Activated naive CD4-positive, alpha-beta T cell treated with anti-CD3 and anti-CD28 coated beads, Interleukin-2, amount 10 ng/mL, durations not matched to agents 7 days and 5 days (primary cell): ENCODE measurements around the gene RAB13.

ENCODE experiments used
- CTCF ChIA-PET: fragments of 350-600 bp; sonication (Branson Sonifier 250); formaldehyde crosslinking; loops from one replicate; lab custom pipeline; 2021; ENCODE audit warnings: antibody characterized with exemption; lab: Charles Lee
- DNase-seq: peaks from one replicate; pipeline ENCODE4 v3.0.0-alpha.2; 2020
- H3K27ac Mint-ChIP-seq: one replicate; pipeline ENCODE4 v1.8.0; 2021; ENCODE audit warnings: mild to moderate bottlenecking, moderate library complexity, mixed read lengths
- H3K27me3 Mint-ChIP-seq: one replicate; pipeline ENCODE4 v1.8.0; 2021; ENCODE audit warnings: mild to moderate bottlenecking, mixed read lengths
- H3K36me3 Mint-ChIP-seq: one replicate; pipeline ENCODE4 v1.8.0; 2021; ENCODE audit warnings: mixed read lengths
- H3K4me1 Mint-ChIP-seq: one replicate; pipeline ENCODE4 v1.8.0; 2021; ENCODE audit warnings: mixed read lengths
- H3K4me3 Mint-ChIP-seq: one replicate; pipeline ENCODE4 v1.8.0; 2021; ENCODE audit warnings: mild to moderate bottlenecking, moderate library complexity, mixed read lengths
- H3K9me3 Mint-ChIP-seq: one replicate; pipeline ENCODE4 v1.8.0; 2021; ENCODE audit warnings: mixed read lengths

Gene RAB13

DNA sequence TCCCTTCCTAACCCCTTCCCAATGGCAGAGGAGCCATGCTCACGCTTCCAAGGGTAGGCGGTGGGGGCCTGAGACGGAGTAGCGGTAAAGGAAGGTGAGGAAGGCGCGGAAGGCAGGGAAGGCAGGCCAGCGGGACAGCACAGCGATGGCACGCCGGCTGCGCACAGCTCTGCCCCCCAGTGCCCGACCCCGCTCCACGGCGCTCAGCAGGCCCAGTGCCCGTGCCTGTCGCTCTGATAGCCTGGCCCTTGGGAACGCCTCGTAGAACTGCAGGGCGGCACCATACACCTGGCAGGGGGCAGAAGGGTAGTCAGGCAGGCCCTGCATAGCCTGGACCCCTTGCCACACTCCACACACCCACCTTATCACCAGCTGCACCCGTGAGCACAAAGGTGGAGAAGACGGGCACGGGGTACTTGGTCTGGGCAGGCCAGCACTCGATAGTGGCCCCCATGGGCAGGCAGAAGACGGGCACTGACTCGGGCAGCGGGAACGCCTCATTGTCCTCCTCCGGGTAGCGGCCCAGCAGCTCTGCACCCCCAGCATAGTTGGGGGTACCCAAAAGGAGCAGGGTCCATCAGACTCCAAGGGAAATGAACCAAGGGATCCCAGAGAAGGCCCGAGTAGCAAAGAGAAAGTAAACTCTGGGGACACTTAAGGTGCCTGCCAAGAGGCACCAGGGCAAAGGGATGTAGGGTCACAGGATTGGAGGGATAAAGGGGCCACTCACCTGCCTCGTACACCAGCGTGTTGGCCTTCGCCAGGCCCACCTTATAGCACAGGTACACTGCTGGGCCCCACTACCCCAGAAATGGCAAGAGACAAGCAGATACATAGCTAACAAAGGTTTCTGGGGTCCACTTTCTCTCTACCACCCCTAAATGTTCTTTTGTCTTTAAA, 44.1 kb downstream of the RAB13 start:
- DNase-seq, result no peak
- Mint-ChIP-seq H3K9me3 (no peaks in the 10 kb centered on the region), H3K4me3 (no peak overlapping the region), H3K4me1 (peaks cover 42% of the 10 kb centered on the region), H3K27ac (peak overlapping the region; percentile 45), H3K27me3 (peaks cover 4% of the 10 kb centered on the region), H3K36me3 (peaks cover 66% of the 10 kb centered on the region)
- CTCF ChIA-PET, result no interaction called here

- Mint-ChIP-seq H3K9me3 (no peaks in the 10 kb centered on the region), H3K27me3 (peaks cover 4% of the 10 kb centered on the region), H3K27ac (peak overlapping the region; percentile 66), H3K36me3 (peaks cover 75% of the 10 kb centered on the region), H3K4me3 (no peak overlapping the region), H3K4me1 (peaks cover 37% of the 10 kb centered on the region)
- DNase-seq, result no peak
- CTCF ChIA-PET, result no interaction called here
Measured at GRCh38 chr1:153940756-153941155, 45.4 kb downstream of the RAB13 start.

DNA sequence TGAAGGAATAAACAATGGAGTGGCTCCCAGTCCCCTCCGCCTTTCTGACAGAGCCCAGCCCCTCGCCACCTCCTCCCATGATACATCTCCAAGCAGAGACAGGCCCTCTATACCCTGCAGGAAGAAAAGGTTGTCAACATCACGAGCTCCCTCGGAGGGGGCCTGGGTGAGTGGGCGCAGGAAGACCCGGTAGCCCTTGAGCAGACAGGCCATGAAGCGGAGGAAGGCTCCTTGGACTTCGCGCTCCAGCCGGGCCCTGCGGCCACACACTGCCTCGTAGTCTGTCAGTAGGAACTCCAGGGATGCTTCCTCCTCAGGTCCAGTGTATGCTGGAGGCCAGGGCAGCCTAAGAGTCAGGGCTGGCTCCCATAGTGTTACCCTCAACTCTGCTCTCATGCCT, 46.7 kb downstream of the RAB13 start:
- no peak overlapping the region for H3K4me3 Mint-ChIP-seq
- no peaks in the 10 kb centered on the region for H3K27me3 Mint-ChIP-seq
- peaks cover 78% of the 10 kb centered on the region for H3K36me3 Mint-ChIP-seq
- peaks cover 33% of the 10 kb centered on the region for H3K4me1 Mint-ChIP-seq
- H3K9me3 Mint-ChIP-seq, result no peaks in the 10 kb centered on the region
- CTCF ChIA-PET, result interaction anchor here (1.1 to 1.3 kb wide), 2 partner anchors 15 to 17 kb away, joined by 3 read pairs; partner anchors contain the start of gene GATAD2B
- peak; percentile 11 for DNase-seq
- no peak overlapping the region for H3K27ac Mint-ChIP-seq

DNA sequence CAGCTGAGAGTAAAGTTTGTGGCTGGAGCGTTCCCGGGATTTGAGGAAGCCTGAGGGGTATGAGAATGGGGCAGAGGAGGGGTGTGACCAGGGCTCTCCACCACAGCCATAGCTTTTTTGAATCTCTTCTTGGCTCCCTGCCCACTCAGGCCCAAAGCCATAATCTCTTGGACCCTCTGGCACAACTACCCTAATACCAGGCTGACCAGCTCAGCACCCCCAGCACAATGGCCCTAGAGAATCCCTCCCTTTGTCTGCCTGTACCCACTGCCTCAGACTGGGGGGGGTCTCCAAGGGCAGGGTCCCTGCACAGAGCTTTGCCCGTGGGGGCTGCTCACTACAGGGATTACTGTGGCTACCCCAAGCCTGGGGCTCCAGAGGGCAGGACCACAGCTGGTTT, 47.1 kb downstream of the RAB13 start:
- CTCF ChIA-PET, result interaction anchor here (1.1 kb wide), 1 partner anchor 15 kb away, joined by 3 read pairs; no protein-coding TSS in a partner anchor
- Mint-ChIP-seq H3K36me3 (peaks cover 78% of the 10 kb centered on the region), H3K27me3 (no peaks in the 10 kb centered on the region), H3K9me3 (no peaks in the 10 kb centered on the region), H3K4me1 (peaks cover 28% of the 10 kb centered on the region), H3K4me3 (no peak overlapping the region), H3K27ac (no peak overlapping the region)
- DNase-seq, result peak; percentile 16

DNA sequence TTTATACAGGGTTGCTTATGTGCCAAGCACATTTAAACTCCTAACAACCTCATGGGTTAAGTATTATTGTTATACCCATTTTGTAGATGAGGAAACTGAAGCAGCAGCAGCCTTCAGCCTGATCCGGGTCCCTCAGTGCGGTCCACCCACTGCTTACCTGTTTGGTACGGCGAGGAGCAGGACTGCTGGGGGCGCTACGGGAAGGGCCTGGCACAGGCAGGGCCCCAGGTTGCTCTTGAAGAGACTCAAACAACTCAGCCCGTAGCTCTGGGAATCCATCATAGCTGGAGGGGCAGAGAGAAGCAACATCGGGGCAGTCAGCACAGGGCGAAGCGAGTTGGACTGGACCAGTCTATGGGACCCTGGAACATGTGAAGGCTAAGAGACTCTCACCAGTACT, 48.8 kb downstream of the RAB13 start:
- CTCF ChIA-PET, result no interaction called here
- peaks cover 11% of the 10 kb centered on the region for H3K4me1 Mint-ChIP-seq
- no peak overlapping the region for H3K27ac Mint-ChIP-seq
- H3K36me3 Mint-ChIP-seq, result peaks cover 76% of the 10 kb centered on the region
- DNase-seq, result peak; percentile 14
- no peaks in the 10 kb centered on the region for H3K27me3 Mint-ChIP-seq
- no peaks in the 10 kb centered on the region for H3K9me3 Mint-ChIP-seq
- no peak overlapping the region for H3K4me3 Mint-ChIP-seq

- peak; percentile 8 for DNase-seq
- peaks cover 6% of the 10 kb centered on the region for H3K4me1 Mint-ChIP-seq
- H3K27ac Mint-ChIP-seq, result peak overlapping the region; percentile 11
- no peak overlapping the region for H3K4me3 Mint-ChIP-seq
- H3K9me3 Mint-ChIP-seq, result no peaks in the 10 kb centered on the region
- H3K36me3 Mint-ChIP-seq, result peaks cover 71% of the 10 kb centered on the region
- no peaks in the 10 kb centered on the region for H3K27me3 Mint-ChIP-seq
- CTCF ChIA-PET, result no interaction called here
Measured at GRCh38 chr1:153936011-153936802, 49.9 kb downstream of the RAB13 start.

- Mint-ChIP-seq H3K27ac (peak overlapping the region; percentile 37), H3K9me3 (no peaks in the 10 kb centered on the region), H3K27me3 (no peaks in the 10 kb centered on the region), H3K36me3 (peaks cover 71% of the 10 kb centered on the region), H3K4me3 (no peak overlapping the region), H3K4me1 (no peaks in the 10 kb centered on the region)
- CTCF ChIA-PET, result no interaction called here
- peak; percentile 9 for DNase-seq
Measured at GRCh38 chr1:153934746-153935145, 51.4 kb downstream of the RAB13 start.

DNA sequence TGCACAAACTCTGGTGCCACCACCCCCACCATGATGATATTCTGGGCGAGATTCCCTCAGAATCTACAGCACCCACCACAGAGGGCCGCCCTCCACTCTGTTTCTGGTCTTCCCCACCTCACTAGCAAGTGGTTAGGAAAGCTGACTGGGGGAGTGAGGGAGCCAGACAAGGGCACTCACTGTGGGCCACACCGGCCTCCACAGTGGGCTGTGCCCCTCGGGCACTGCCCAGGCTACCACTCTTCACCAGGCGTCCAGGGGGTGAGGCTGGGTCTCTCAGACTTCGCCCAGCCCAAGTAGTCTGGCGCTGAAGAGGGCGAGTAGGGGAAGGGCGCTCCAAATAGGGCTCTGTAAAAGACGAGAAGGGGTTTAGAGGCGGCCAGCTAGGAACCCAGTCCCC, 52.2 kb downstream of the RAB13 start:
- Mint-ChIP-seq H3K27ac (no peak overlapping the region), H3K4me1 (peaks cover under 1% of the 10 kb centered on the region), H3K27me3 (no peaks in the 10 kb centered on the region), H3K9me3 (no peaks in the 10 kb centered on the region), H3K4me3 (no peak overlapping the region), H3K36me3 (peaks cover 66% of the 10 kb centered on the region)
- DNase-seq, result no peak
- CTCF ChIA-PET, result no interaction called here

GRCh38 chr1:153933430-153933829, 52.7 kb downstream of the RAB13 start:
- Mint-ChIP-seq H3K9me3 (no peaks in the 10 kb centered on the region), H3K4me3 (no peak overlapping the region), H3K36me3 (peaks cover 63% of the 10 kb centered on the region), H3K27ac (no peak overlapping the region), H3K4me1 (peaks cover 5% of the 10 kb centered on the region), H3K27me3 (no peaks in the 10 kb centered on the region)
- CTCF ChIA-PET, result no interaction called here
- peak; percentile 11 for DNase-seq

DNA sequence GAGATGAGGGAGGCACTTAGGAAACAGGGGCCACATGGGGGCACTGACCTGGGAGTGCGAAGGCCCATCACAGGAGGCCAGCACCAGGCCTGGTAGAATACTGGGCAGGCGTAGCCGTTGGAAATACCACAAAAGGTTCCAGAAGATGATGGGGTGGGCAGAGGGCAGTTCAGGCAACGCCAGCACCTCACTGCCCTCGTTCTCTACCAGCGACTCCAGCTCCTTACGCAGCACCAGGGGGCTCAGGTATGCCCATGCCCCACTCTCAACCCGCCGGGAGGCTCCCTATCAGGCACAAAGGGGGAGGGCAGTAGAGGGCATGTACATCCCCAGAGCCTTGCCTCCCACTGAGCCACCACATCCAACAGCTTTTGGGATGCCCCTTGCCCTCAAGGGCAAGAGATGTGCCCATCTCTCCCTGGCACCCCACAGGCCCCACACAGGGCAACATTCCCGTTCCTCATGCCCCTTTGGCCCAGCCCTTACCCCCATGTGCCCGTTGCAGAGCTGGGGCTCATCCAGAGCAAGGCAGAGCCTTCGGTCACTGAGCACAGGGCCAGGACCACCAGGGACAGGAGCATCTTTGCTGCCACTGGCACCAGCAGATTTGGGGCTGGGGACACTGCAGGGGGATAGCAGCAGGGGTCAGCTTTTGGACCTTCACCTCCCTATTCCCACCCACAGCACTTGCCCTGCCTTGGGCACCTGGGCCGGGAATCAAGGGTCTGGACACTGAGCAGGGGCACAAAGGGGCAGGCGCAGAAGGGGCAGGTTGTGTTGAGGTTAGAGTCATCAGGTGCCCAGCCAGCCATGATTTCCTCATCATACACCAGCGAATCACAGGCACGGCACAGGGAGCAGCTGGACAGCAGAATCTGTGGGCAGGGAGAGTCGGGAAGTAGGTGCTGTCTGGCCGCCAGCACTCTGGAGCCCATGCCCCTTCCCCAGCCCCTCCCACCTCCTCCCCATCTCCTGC, 53.7 kb downstream of the RAB13 start:
- CTCF ChIA-PET, result interaction anchor here (1.2 kb wide), 1 partner anchor 12 kb away, joined by 3 read pairs; no protein-coding TSS in a partner anchor
- Mint-ChIP-seq H3K4me3 (no peak overlapping the region), H3K36me3 (peaks cover 58% of the 10 kb centered on the region), H3K9me3 (no peaks in the 10 kb centered on the region), H3K27me3 (no peaks in the 10 kb centered on the region), H3K4me1 (peaks cover 10% of the 10 kb centered on the region), H3K27ac (no peak overlapping the region)
- DNase-seq, result peak; percentile 14
